HEK293 (cell line): Measurements from ENCODE around the gene TXLNA.

Experiments used
- CTCF ChIP-seq: fragments of 450-650 bp; formaldehyde crosslinking; IDR thresholded peaks from 2 replicates; pipeline ENCODE4 v1.5.1; 2016; ENCODE audit warnings: missing biosample characterization, missing genetic modification characterization
- KLF9 ChIP-seq: fragments of 450-650 bp; formaldehyde crosslinking; IDR thresholded peaks from 2 replicates; pipeline ENCODE4 v1.5.1; 2016; ENCODE audit warnings: missing biosample characterization, missing genetic modification characterization, low read depth
- YY1 ChIP-seq: fragments of 450-650 bp; formaldehyde crosslinking; IDR thresholded peaks from 2 replicates; pipeline ENCODE4 v1.5.1; 2018; ENCODE audit warnings: missing biosample characterization, missing genetic modification characterization
- ZNF2 ChIP-seq: fragments of 450-650 bp; formaldehyde crosslinking; IDR thresholded peaks from 2 replicates; pipeline ENCODE4 v1.5.1; 2016; ENCODE audit warnings: missing biosample characterization, missing genetic modification characterization
- ZNF211 ChIP-seq: fragments of 450-650 bp; formaldehyde crosslinking; IDR thresholded peaks from 2 replicates; pipeline ENCODE4 v1.5.1; 2016; ENCODE audit warnings: low read depth, missing biosample characterization, missing genetic modification characterization
- ZNF274 ChIP-seq, 2 experiments: fragments of 200-500 bp in 1 of 2; fragments of 450-650 bp in 1 of 2; sonication (Bioruptor generic) in 1 of 2; formaldehyde crosslinking in 1 of 2; IDR thresholded peaks; 2 replicates each; pipeline versions ENCODE4 v1.5.1 to v1.6.1; 2014 to 2016; ENCODE audit warnings: borderline replicate concordance in 1 of 2, inconsistent platforms in 1 of 2, low read length in 1 of 2, missing biosample characterization in 1 of 2, missing genetic modification characterization in 1 of 2
- ZNF513 ChIP-seq: fragments of 450-650 bp; IDR thresholded peaks from 2 replicates; pipeline ENCODE4 v1.5.1; 2018; ENCODE audit warnings: missing biosample characterization, missing genetic modification characterization
- ZNF544 ChIP-seq: fragments of 450-650 bp; formaldehyde crosslinking; IDR thresholded peaks from 2 replicates; pipeline ENCODE4 v1.5.0; 2017; ENCODE audit warnings: missing biosample characterization, missing genetic modification characterization
- ZNF596 ChIP-seq: fragments of 450-650 bp; IDR thresholded peaks from 2 replicates; pipeline ENCODE4 v1.5.0; 2018; ENCODE audit warnings: missing biosample characterization, mild to moderate bottlenecking, missing genetic modification characterization, moderate library complexity
- ZNF670 ChIP-seq: fragments of 450-650 bp; formaldehyde crosslinking; IDR thresholded peaks from 2 replicates; pipeline ENCODE4 v1.5.1; 2016; ENCODE audit warnings: missing biosample characterization, missing genetic modification characterization, low read depth
- ZNF677 ChIP-seq: fragments of 450-650 bp; IDR thresholded peaks from 2 replicates; pipeline ENCODE4 v1.5.0; 2018; ENCODE audit warnings: missing biosample characterization, mild to moderate bottlenecking, missing genetic modification characterization, moderate library complexity
- ZNF76 ChIP-seq: fragments of 450-650 bp; formaldehyde crosslinking; IDR thresholded peaks from 2 replicates; pipeline ENCODE4; 2016; ENCODE audit warnings: low read depth, missing biosample characterization, missing genetic modification characterization, borderline replicate concordance
- ZNF792 ChIP-seq: fragments of 450-650 bp; formaldehyde crosslinking; IDR thresholded peaks from 2 replicates; pipeline ENCODE4 v1.5.1; 2016; ENCODE audit warnings: missing biosample characterization, missing genetic modification characterization

GRCh38 chr1:32197837-32198236 lies 18.4 kb downstream of the TXLNA start:
- TF ChIP-seq ZNF677: no peak
- TF ChIP-seq KLF9: no peak
- no peak for TF ChIP-seq CTCF (tag by site-specific recombination)
- no peak for TF ChIP-seq ZNF670 (tag by site-specific recombination)
- no peak for TF ChIP-seq ZNF76
- TF ChIP-seq YY1 (tag by site-specific recombination): no peak
- no peak for TF ChIP-seq ZNF274 (IDR thresholded peaks at IDR 0.05; ENCODE audit: low read length)
- no peak for TF ChIP-seq ZNF274 (tag by site-specific recombination; IDR thresholded peaks at IDR 0.05; ENCODE audit: borderline replicate concordance)
- no peak for TF ChIP-seq ZNF596 (tag by site-specific recombination)
- TF ChIP-seq ZNF2 (tag by site-specific recombination): no peak
- no peak for TF ChIP-seq ZNF211 (tag by site-specific recombination)
- TF ChIP-seq ZNF792: no peak
- TF ChIP-seq ZNF544 (tag by site-specific recombination): no peak
- no peak for TF ChIP-seq ZNF513 (tag by site-specific recombination)
